GM21390 (cell line): ENCODE data around the gene BMP2K.

Experiments used
- ATAC-seq: cut with Tn5 transposase; IDR thresholded peaks from one replicate; pipeline ENCODE4 v1.9.1; 2021; ENCODE audit not compliant: unreplicated experiment

The BMP2K gene

DNA sequence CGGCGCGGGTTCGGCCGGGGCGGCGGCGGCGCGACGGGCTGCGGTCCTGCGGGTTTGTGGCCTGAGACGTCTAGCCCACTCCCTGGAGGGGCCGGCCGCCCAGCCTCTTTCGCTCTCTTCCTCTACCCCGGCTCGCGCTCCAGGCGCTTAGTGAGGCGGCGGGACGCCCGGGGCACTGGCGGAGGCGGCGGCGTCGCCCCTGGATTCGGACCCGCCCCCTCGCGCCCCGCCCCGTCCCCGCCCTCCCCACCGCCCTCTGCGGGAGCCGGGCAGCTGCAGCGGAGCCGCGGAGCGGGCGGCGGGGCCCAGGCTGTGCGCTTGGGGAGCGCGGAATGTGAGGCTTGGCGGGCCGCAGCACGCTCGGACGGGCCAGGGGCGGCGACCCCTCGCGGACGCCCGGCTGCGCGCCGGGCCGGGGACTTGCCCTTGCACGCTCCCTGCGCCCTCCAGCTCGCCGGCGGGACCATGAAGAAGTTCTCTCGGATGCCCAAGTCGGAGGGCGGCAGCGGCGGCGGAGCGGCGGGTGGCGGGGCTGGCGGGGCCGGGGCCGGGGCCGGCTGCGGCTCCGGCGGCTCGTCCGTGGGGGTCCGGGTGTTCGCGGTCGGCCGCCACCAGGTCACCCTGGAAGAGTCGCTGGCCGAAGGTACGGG lies at the start of gene BMP2K:
Gene BMP2K (plus strand): TSS at position 272 of the 650 bp plus-strand sequence. CDS start 194 bp downstream, at position 466.
- ATAC-seq: peak; percentile 71

DNA sequence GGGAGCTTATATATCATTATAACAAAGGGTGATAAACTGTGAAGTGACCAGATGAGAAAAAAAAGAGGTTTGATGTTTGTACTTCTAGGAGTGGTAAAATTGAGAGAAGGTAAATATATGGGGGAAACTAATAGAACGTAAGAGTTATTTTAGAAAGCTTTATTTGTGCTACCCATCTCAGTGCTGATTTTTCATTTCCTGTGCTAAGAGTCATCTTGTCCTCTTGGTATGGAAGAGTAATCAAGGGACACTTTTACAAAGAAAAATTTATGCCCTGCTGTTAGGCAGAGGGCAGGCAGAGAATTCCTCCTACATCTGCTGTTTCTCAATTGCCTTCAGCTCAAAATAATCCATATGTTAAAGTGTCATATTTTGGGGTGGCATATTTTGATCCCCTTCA lies 49.6 kb upstream of the BMP2K start:
- ATAC-seq: no peak

DNA sequence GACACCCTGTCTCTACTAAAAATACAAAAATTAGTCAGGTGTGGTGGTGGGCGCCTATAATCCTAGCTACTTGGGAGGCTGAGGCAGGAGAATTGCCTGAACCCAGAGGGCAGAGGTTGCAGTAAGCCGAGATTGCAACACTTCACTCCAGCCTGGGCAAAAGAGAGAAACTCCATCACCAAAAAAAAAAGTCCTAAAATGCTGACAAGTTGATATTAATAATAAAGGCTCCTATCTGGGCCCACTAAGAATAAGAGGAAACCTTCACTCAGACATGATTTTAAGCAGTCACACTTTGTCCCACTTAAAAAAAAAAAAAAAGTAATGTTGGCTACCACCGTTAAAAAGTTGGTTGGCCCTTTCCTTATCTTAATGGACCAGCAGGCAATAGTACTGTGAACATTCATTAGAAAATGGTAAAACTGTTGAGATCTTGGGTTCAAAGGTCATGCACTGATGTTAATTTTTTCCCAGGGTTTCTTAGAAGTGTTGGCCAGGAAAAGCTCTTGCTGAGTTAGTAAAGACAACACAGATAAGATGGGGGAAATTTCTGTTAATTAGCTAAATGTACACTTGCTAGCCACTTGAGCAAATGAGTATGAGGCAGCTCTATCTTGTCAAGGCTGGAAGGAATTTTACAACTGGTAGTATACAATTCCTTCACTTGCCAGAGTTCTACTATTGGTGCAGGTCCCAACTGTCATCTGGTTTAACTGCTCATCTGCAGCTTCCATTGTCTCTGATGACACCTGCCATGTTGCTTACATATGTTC lies 43.6 kb upstream of the BMP2K start:
- ATAC-seq: no peak

DNA sequence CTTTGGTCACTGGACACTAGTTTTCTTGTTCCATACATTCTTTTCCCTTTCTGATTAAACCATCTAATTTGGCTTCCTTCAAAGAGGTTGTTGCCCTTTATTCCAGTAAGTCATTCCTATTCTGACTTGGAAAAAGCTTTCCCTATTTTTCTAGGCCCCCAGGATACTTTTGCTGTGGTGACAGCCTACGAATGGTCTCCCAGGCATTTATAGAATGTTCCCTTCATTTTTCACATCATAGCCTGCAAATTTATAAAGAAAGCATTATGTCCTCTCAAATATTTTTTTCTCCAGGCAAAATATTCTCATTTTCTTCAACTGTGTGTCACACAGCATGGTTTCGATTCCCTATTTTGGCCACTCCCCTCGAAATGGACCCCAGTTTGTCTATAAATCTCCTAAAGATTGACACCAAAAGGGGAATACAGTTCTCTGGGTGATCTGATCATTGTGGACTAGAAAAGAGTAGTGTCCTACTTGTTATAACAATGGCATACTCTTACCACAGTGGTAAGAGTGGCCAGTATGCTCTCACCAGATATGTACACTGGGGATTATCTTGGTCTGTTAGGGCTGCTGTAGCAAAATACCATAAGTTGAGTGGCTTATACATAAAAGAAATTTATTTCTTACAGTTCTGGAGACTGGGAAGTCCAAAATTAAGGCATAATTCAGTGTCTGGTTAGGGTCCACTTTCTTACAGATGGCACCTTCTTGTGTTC lies 41.5 kb upstream of the BMP2K start:
- no peak for ATAC-seq

DNA sequence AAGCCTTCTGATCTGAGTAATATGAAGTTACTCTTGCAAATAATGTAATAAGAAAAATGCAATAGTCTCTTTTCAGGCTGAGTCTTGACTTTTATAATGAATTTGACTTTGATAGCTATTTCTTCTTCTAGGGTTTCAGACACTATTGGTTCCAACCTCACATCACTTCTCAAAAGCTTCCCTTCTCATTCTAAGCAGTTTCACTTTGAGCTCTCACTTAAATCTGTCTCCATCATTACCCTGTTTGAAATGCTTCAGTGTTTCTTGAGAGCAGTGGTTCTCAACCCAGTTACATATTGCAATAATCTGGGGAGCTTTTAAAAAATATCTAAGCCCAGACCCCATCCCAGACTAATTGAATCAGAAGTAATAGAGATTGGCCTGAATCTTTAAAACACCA lies 40.5 kb upstream of the BMP2K start:
- ATAC-seq: peak; percentile 67

DNA sequence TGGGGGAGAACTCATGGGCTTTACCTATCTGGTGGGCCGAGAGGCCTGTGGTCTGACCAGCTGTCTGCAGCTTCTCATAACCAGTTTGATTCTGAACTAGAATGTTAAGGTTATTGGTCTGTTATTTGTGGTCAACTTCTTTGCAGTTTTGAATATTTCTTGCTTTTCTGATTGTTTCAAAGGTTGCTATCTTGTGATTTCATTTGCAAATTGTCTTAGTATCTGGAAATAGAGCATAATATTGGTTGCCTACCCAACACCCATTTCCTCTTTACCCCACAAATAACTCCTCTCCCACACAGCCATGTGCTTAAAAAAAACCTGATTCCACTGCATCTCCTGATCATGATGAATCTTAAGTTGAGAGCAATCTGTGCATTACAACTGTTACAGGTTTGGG lies 39.1 kb upstream of the BMP2K start:
- peak; percentile 69 for ATAC-seq

DNA sequence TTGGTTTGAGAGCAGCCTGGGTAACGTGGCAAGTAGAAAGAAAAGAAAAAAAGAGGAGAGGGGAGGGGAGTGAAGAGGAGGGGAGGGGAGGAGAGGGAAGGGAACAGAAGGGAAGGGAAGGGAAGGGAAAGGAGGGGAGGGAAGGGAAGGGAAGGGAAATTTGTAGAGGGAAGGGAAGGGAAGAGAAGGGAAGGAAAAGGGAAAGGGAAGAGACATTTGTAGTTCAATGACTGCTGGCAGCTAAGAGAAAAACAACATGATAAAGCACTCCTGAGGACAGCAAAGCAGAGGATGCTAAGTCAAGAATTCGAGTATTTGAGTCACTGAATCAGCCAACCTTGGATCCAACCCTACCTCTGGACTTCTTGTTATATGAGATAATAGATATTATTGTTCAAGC lies 38.2 kb upstream of the BMP2K start:
- ATAC-seq: no peak

DNA sequence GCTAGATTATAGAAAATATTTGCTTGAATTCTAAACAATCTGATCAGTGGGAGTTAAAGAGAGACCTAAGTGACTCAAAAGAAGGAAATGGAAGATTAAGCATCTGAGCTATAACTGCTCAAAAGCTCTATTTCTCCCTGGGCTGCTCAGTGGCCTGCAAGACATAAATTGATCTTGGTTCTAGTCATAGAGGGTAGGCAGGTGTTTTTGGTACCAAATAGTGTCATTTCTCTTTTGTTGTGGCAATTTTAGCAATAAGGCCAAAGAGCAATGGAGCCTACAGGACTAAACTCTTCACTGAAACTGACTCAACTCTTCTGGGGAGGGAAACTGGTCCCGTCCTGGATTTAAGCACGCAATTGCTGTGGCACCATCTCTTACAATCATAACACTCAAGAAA lies 33.9 kb upstream of the BMP2K start:
- no peak for ATAC-seq

DNA sequence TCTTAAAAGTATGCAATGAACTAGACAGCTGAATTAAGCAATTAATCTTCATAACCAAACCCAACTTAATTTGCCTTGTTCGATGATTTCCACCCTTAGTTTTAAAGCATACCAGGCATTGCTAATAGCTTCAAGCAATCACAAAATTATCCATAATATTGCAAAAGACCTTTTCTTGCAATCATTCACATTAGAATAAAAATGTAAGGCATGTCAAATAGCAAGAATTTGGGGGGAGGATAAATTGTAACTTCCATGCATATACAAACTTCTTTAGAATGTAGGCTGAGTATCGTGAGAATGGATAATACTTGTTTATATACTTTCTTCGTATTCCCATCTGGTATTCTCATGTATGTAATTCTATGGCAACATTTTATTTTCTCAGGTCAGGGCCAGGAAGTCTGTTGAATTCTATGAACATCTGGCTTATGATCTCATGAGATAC lies 28.7 kb upstream of the BMP2K start:
- no peak for ATAC-seq

DNA sequence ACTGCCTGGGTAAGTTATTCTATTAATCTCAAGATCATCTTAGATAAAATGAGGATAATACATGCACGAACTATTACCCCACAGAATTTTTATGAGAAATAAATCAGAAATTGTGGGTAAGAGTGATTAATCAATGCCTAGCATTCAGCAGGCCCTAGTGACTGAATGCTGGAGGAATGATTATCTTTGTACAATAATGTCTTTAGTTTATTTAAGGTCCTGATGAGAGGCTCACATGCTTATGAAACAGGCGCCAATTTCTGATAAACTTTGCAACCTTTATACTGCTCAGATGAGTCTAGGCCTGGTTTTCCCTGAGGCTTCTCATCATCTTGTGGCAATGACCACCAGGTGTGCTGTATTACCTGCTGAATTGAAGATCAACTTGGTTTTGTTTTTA lies 27.8 kb upstream of the BMP2K start:
- ATAC-seq: no peak

DNA sequence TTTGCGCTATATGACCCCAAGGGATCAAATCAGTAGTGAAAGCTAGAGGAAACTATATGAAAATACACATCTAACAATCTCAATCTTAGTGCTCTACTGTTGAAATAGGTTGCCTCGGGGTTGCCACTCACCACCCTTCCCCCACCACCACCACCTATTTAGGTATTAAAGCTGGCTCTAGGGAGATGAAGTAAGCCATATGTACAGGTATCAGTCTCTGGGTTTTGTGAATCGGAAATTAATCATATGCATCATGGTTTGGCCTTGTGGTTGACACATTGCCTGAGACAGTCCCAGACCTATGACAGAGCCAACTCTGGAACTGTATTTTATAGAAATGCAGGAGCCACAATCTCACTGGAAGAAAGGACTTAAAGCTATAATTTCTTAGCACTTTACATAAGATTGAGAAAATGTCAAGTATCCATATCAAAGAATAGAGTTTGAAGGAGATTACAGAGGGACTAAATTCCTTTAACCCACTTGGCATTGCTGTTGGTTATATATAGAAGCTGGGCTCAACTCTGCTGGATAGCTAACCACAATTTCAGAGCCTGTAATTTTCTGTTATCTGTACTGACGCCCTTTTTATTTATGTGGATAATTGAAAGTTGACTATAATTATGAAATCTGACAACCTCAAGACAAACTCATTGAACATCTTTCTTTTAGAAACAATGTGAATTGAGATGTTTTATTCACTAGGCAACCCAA lies 26.7 kb upstream of the BMP2K start:
- peak; percentile 31 for ATAC-seq

DNA sequence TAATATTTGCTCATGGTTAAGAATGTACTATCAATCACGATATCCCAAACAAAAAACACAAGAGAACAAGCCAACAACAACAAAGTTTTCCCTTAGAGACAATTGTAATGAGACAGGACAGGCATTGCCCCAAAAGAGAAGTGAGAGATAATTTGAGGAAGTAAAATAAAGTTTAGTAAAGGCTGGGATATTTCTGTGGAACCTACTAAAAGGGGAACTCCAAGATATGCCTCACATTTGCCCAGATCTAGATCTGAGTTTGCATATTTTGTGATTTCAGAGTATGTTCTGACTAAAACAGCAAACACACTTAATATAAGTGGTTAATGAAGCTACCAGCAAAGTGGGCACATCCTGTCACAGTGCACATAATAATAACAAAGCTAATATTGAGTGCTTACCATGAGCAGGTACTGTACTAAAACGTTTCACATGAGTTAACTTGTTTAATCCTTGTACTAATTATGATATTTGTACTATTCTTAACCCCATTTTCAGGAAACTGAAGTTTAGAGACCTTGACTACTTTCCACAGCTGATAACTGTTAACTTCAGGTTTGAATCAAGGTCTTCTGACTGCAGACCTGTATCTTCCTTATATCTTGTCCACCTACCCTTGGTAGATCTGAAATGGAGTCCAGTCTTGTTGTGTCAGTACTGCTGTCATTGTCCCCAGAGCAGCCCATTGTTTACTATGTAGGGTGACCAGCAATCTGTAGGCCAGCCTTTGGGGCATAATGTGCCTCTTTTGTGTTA lies 26.0 kb upstream of the BMP2K start:
- peak; percentile 87 for ATAC-seq

DNA sequence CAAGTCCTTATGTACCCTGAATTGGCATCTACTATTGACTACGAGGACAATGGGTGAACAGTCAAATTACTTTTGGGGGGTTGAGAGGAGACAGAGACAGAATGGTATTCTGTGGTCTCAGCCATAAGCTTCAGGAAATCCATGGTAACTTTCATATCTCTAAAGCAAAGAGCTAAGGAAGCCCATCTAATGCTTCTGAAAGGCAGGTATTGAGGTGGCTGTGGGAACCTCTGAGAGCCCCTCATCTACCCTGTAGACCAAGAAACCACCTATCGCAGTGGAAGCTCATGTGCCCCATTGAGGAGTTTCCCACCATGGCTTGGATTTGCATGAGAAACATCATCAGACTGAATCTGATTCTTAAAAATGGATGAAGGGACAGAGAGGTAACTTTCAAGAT lies 23.1 kb upstream of the BMP2K start:
- ATAC-seq: no peak

DNA sequence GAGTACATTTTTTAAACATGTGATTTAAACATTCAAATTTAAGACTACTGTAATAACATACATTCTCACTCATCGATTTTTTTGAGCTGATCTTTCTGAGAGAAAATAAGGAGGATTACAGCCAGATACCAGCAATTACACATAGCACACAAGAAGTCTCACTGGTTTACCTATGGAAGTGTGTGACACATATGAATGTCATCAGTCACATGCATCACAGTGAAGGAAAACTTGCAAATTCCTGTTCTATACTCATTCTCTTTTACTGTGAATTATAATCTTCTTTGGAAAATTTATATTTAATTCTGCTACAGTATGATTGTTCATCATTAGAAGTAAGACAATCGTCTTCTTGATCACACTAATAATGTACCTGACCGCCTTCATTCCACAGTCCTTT lies 21.3 kb upstream of the BMP2K start:
- no peak for ATAC-seq

DNA sequence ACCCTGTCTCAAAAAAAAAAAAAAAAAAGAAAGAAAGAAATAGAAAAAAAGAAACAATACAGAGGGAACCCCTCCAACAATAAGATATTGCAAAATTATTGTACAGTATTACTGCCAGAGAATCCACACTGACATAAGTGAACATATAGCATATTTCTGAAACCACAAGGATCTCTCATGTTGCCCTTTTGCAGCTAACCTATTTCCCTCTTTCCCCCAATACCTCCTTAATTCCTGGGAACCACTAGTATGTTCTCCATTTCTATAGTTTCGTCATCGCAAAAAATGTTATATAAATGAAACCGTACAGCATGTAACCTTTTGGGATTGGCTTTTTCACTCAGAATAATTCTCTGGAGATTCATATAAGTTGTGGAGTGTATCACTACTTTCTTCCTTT lies 20.0 kb upstream of the BMP2K start:
- ATAC-seq: no peak

DNA sequence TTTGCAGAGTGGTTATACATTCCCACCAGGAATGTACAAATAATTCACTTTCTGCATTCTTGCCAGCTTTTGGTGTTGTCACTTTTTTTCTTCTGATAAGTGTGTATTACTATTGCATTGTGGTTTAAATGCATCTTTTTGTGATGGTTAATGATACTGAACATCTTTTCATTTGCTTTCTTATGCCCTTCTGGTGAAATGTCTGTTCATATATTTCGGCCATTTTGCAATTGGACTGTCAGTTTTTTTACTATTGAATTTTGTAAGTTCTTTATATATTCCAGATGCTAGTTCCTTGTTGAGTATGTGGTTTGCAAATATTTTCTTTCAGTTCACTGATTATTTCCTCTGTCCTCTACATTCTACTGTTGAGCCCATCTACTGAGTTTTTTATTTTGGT lies 19.4 kb upstream of the BMP2K start:
- ATAC-seq: no peak

DNA sequence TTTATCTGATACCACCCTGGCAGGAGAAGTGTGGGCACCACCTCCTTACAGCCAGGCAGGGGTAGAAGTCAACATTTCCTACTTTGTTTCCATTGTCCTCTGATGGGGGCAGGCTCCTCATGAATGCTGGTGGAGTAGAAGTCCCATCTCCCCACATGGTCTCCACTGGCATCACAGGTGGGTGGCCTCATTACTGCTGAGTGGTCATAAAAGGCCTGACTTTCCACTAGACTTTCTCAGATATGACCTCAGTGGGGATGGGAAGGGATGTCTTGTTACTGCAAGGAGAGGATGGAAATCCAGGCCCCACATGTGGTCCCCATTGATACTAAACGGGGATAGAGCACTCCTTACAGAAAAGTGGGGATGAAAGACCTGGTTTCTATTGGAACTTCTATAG lies 18.6 kb upstream of the BMP2K start:
- no peak for ATAC-seq

DNA sequence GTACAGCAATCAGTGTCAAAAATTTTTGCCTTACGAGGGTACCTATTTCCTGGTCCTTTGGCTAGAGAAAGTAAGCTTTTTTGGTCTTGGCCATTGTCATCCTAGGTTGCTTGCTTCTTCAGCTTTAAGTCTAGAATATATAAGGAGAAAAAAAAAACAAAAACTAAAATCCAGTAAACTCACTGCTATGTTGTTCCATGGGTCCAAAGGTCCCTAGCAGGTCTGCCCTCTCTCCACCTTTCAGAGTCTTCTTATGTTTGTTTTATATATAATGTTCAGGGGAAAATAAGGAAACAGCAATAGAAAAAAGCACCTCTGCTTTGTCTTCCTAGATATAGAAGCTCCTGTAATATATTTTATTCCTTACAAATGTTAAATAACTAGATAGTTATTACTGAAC lies 18.1 kb upstream of the BMP2K start:
- ATAC-seq: no peak

DNA sequence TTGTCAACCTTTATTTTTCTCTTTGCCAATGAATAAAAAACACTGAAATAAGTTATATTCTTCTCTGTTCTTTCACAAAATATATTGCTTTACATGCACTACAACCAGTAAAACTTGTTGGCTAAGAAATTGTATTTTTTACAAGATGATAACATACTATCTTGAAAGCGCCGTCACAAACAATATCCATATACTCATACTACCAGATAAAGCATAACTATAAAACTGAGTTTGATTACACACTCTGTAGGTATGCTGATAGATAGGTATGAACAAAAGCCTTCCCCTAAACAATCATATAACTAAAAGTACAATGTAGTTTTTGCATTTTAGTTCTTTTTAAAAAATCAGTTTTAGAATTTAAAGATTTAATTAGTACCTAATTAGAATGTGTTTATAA lies 13.6 kb upstream of the BMP2K start:
- ATAC-seq: no peak

DNA sequence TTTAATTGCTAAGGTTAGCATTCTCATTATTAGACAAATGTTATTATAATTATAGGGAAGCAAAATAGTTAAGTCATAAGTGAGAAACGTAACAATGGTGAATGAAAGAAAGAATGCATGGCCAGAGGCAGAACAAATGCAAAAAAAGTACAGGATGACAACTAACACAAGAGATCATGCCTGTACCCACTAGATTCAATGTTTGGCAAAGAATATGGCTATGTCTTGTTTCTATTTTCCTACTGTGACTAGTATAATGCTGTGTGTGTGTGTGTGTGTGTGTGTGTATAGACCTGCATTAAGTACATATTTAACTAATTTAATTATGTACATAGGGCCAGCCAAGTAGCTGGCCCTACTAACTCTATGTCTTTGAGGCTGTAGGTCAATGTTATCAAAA lies 12.9 kb upstream of the BMP2K start:
- no peak for ATAC-seq
